HTR-8/SVneo (cell line): ENCODE measurements around the gene KIF4A.
"Not testable (repeated sequence)": the region's sequence is repeated elsewhere in the genome, so short reads cannot be mapped to it uniquely, and the experiment has no call there.

Experiments used
- DNase-seq: peaks from one replicate; pipeline ENCODE4 v3.0.0; 2011; ENCODE audit warnings: low spot score, mixed read lengths; ENCODE audit not compliant: insufficient read length
- FAIRE-seq: peaks from 2 replicates; lab custom pipeline; 2011; peaks lifted over from hg19 to GRCh38; lab: Jason Lieb, UNC

Gene KIF4A

GRCh38 chrX:70354716-70355115, 64.8 kb downstream of the KIF4A start:
- DNase-seq: no peak
- no peak for FAIRE-seq

GRCh38 chrX:70359458-70359857, 69.6 kb downstream of the KIF4A start:
- DNase-seq (no peak), FAIRE-seq (no peak)

- no peak for DNase-seq
- no peak for FAIRE-seq
Observed at GRCh38 chrX:70360366-70360765, 70.5 kb downstream of the KIF4A start.

GRCh38 chrX:70368731-70369130, 78.8 kb downstream of the KIF4A start:
- DNase-seq, FAIRE-seq: not testable (repeated sequence)

GRCh38 chrX:70386235-70386634, 96.3 kb downstream of the KIF4A start:
- no peak for FAIRE-seq
- DNase-seq: no peak

GRCh38 chrX:70398899-70399298, 109.0 kb downstream of the KIF4A start:
- no peak for FAIRE-seq
- no peak for DNase-seq

- not testable (repeated sequence) for DNase-seq, FAIRE-seq
Observed at GRCh38 chrX:70400181-70400580, 110.3 kb downstream of the KIF4A start.

- FAIRE-seq (no peak), DNase-seq (no peak)
Observed at GRCh38 chrX:70402721-70403120, 112.8 kb downstream of the KIF4A start.

- no peak for FAIRE-seq
- no peak for DNase-seq
Observed at GRCh38 chrX:70405003-70405402, 115.1 kb downstream of the KIF4A start.

- no peak for FAIRE-seq
Observed at GRCh38 chrX:70410921-70411320, 121.0 kb downstream of the KIF4A start.

GRCh38 chrX:70411475-70411874, 121.6 kb downstream of the KIF4A start:
- no peak for FAIRE-seq

More at GRCh38 chrX:70410921-70411320, 121.0 kb downstream of the KIF4A start:
- DNase-seq: no peak

GRCh38 chrX:70421618-70422017, 131.7 kb downstream of the KIF4A start:
- DNase-seq: no peak
- FAIRE-seq: no peak

More at GRCh38 chrX:70411475-70411874, 121.6 kb downstream of the KIF4A start:
- DNase-seq: no peak

- DNase-seq: peak; percentile 53
- FAIRE-seq: peak; percentile 60
Observed at GRCh38 chrX:70422851-70423341, 133.0 kb downstream of the KIF4A start, which contains the start of gene GDPD2. Gene GDPD2 (plus strand): TSS chrX:70423314. CDS start chrX:70424985, 1,671 bp downstream.

- FAIRE-seq: no peak
- no peak for DNase-seq
Observed at GRCh38 chrX:70423936-70424675, 134.2 kb downstream of the KIF4A start.

- no peak for DNase-seq
- no peak for FAIRE-seq
Observed at GRCh38 chrX:70424801-70425200, 134.9 kb downstream of the KIF4A start.

GRCh38 chrX:70426286-70427278, 136.7 kb downstream of the KIF4A start:
- DNase-seq (no peak), FAIRE-seq (no peak)

- no peak for FAIRE-seq
- DNase-seq: no peak
Observed at GRCh38 chrX:70427365-70427764, 137.5 kb downstream of the KIF4A start.

GRCh38 chrX:70429759-70430158, 139.9 kb downstream of the KIF4A start:
- DNase-seq: no peak
- no peak for FAIRE-seq

GRCh38 chrX:70432936-70433847, 143.3 kb downstream of the KIF4A start:
- FAIRE-seq: peak; percentile 67
- no peak for DNase-seq
